Gastroesophageal sphincter (tissue), 3 donors: ENCODE measurements around the gene SLC16A12.

Experiments
- EP300 ChIP-seq: sonication (generic); formaldehyde crosslinking; IDR thresholded peaks from one replicate; pipeline ENCODE4 v1.6.1; 2017; ENCODE audit warnings: antibody characterized with exemption, mild to moderate bottlenecking
- POLR2AphosphoS5 ChIP-seq: sonication (generic); formaldehyde crosslinking; IDR thresholded peaks from one replicate; pipeline ENCODE4 v1.6.1; 2017; ENCODE audit warnings: antibody characterized with exemption
- TF ChIP-seq, protein P1 (sequence below), 4 experiments: fragments of 200-600 bp in 2 of 4; fragments of 450-650 bp in 2 of 4; sonication (generic) in 1 of 4; IDR thresholded peaks; one replicate each; pipeline ENCODE4 v1.5.1; 2017 to 2019; ENCODE audit warnings: antibody characterized with exemption in 4 of 4, mild to moderate bottlenecking in 2 of 4, moderate library complexity in 2 of 4

DNA sequence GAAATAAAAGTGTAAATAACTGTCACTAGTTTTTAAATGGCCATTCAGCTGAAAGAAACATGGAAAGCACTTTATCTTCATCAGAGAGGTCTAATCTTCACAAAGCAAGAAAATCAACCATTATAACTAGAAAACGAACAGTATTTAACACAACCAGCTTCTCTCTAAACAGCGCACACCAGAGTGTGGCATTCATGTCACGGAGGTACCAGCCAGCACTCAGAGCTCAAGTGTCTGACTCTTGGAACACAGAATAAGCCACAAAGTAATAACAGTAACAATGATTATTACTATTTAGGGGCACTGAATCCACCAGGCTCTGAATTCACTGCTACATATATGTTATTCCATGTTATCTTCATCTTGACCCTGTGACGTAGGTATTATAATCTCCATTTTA lies 60.9 kb downstream of the SLC16A12 start:
- TF ChIP-seq, protein P1, sequence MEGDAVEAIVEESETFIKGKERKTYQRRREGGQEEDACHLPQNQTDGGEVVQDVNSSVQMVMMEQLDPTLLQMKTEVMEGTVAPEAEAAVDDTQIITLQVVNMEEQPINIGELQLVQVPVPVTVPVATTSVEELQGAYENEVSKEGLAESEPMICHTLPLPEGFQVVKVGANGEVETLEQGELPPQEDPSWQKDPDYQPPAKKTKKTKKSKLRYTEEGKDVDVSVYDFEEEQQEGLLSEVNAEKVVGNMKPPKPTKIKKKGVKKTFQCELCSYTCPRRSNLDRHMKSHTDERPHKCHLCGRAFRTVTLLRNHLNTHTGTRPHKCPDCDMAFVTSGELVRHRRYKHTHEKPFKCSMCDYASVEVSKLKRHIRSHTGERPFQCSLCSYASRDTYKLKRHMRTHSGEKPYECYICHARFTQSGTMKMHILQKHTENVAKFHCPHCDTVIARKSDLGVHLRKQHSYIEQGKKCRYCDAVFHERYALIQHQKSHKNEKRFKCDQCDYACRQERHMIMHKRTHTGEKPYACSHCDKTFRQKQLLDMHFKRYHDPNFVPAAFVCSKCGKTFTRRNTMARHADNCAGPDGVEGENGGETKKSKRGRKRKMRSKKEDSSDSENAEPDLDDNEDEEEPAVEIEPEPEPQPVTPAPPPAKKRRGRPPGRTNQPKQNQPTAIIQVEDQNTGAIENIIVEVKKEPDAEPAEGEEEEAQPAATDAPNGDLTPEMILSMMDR (IDR thresholded peaks at IDR 0.05), result no peak
- TF ChIP-seq EP300 (no peak), POLR2AphosphoS5 (no peak)
